Inferior parietal cortex (tissue), 1 donor: ENCODE results near the gene KIRREL3.

Experiments used
- DNase-seq: peaks from one replicate; pipeline ENCODE4 v3.0.0-alpha.2; 2016; ENCODE audit errors: extremely low spot score

Gene KIRREL3

GRCh38 chr11:126469311-126469710, 531.3 kb downstream of the KIRREL3 start:
- DNase-seq: no peak

DNA sequence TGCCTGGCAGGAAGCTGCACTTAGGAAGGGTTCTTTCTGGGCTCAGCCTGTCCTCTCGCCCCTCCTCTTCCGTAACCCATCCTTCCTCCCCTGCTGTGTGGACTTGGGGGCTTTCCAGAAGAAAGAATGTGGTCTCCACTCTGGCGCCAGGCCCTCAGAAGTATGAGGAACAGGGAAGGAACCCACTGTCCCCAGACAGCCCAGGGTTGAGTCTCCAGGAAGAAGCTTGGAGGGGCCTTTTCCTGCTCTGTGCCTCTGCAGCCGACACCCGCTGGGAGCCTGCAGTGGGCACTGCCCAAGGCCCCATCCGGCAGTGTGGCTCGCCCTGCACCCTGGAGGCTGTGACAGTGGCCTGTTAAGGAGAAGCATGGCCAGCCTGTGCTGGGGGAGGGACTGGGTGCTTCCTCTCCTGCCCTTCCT, 532.5 kb downstream of the KIRREL3 start:
- DNase-seq: no peak

DNA sequence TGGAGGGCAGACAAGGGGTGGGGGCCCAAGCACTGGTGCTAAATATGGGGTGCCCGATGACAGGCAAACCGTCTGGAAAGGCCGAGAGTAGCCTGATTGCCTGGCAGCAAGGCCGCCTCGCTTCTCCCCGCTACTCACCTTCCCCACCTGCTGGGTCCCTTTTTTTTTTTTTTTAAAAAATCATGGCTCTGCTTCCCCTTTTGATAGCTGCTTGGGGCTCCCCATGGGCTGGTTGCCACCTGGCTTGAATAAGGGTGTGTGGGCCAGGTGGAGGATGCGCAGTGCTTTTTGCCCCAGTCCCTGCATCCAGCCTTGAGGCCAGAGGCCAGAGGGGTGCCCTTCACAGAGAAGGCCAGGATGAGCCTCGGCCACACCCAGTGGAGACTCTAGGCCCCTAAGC, 533.1 kb downstream of the KIRREL3 start:
- DNase-seq: no peak

GRCh38 chr11:126467046-126467370, 533.6 kb downstream of the KIRREL3 start:
- DNase-seq: no peak

- DNase-seq: no peak
Measured at GRCh38 chr11:126466236-126467045, 534.1 kb downstream of the KIRREL3 start.

DNA sequence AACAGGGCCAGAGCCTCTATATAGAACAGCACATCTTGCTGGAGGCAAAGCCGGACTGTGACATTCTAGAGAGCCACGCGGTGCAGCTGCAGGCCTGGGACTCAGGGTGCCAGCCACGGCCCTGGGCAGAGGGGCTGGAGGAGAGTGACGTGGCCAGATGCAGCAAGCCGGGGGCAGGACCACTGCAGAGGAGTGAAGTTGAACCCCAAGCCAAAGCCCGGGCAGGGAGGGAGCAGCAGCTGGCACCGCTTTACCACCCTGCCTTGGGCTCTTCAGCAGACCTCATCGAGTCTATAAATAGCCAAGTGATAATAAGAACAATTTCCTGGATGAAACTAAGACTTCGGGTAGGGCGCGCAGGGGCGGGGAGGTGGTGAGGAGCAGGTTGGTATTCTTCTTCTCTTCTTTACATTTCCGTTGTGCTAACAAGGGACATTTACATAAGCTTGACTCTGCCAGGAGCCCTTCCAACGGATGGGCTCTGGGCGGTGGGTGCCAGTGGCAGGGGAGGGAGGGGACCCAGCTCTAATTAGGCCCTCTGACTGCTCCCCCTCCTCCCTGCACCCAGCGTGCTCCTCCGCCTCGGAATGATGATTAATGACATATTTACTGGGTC, 534.9 kb downstream of the KIRREL3 start:
- DNase-seq: no peak

DNA sequence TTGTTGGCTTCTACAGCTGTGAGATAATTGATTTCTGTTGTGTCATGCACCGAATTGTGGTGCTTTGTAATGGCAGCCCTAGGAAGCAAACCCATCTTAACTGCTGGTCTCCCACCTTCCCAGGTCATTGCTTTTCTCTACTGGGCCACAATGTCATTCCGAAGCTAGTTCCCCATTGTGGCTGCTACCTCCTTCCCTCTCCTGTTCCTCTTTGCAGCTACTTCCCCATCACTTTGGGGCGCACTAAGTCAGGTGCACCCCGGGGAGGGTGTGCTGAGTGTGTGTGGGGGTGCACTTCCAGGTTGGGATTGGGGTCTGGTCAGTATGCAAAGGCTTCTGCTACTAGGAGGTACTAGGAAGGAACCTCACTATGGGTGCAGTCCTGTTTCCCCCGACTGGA, 535.8 kb downstream of the KIRREL3 start:
- DNase-seq: no peak

- DNase-seq: no peak
Measured at GRCh38 chr11:126462422-126462821, 538.1 kb downstream of the KIRREL3 start.

DNA sequence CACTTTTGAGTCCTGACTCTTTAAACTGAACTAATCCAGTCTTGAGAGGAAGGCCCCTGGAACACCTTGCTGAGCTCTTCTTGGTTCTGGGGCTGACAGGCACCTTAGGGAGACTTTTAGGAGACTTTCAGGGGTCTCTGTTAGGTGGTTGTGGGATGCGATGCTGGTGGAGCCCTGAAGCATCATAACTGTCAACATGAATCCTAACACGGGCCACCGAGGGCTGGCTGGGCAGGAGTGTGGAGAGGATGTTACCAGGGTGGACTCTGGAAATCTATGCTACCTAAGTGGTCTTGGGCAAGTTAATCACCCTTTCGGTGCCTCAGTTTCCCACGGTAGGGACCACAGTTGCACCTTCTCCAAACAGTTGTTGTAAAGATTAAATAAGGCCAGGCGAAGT, 538.6 kb downstream of the KIRREL3 start:
- no peak for DNase-seq

- no peak for DNase-seq
Measured at GRCh38 chr11:126461096-126461440, 539.5 kb downstream of the KIRREL3 start.

DNA sequence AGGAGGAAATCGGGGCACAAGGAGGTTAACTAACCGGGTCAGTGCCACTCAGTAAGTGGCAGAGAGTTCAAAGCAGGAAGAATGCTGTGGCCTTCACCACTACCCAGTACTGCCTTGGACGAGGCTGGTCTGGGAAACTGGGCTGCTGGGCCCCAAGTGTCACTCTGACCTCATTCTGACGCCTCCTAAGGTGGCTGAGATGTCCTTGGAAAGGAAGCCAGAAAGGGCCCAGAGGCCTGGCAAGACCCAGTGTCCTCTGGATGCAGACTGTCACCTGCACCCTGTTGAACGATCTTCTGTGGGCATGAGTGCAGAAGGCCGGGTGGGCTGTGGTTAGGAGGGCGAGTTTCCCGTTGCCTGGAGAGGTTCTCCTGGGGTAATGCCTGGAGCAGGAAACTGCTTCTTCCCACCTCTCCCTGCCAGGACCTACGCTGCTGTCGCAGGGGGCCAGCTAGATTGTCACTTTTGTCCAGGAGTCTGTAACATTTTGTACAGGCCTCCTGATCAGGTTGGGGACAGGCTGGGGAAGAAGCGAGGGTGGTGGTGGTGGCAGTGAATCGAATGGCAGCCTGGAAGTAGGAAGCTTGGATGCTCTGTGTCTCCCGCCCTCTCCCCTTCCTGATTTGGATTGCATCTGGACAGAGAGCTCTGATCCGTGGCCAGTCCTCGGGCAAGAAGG, 540.0 kb downstream of the KIRREL3 start:
- DNase-seq: no peak

- DNase-seq: peak; percentile 62
Measured at GRCh38 chr11:126459691-126460281, 540.8 kb downstream of the KIRREL3 start.

- DNase-seq: no peak
Measured at GRCh38 chr11:126457817-126458216, 542.8 kb downstream of the KIRREL3 start.

DNA sequence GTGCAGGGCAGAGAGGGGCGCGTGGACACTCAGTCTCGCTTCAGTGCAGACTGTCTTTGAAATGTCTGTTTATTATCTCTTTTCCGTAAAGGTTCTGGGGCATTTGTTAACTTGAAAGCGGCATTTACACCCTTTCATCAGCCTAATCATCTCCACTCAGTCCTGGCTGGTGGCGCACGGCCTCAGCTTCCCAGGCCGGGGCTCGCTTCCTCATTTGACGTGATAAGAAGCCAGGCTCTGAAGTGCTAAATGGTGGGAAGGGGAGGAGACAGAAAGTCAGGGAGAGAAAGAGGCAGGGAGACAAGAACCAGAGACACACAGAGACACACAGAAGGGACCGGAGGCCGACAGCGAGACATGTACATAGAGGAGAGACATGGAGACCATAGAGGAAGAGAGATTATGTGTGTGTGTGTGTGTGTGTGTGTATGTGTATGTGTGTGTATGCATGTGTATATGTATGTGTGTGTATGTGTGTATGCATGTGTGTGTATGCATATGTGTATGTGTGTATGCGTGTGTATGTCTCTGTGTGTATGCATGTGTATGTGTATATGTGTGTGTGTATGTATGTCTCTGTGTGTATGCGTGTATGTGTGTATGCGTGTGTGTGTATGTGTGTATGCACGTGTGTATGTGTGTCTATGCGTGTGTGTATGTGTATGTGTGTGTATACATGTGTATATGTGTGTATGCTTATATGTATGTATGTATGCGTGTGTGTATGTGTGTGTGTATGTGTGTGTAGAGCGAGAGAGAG, 543.6 kb downstream of the KIRREL3 start:
- DNase-seq: no peak

DNA sequence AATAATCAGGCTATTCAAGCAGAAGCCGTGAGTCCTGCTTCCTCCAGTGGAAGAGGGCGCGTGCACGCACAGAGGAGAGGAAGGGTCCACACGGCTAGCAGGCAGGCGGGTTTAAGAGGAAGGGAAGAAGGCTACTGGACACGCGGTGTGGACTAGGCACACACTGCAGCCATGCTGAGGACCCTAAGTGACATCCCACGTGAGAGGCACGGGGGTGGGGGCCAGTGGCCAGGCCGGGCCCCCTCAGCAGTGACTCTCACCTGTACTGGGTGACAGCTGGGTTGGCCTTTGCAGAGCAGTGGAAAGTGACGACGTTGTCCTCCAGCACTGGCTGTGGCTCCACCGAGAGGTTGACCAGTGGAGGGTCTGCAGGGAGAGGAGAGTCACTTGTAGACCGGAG, 544.5 kb downstream of the KIRREL3 start:
- DNase-seq: no peak

DNA sequence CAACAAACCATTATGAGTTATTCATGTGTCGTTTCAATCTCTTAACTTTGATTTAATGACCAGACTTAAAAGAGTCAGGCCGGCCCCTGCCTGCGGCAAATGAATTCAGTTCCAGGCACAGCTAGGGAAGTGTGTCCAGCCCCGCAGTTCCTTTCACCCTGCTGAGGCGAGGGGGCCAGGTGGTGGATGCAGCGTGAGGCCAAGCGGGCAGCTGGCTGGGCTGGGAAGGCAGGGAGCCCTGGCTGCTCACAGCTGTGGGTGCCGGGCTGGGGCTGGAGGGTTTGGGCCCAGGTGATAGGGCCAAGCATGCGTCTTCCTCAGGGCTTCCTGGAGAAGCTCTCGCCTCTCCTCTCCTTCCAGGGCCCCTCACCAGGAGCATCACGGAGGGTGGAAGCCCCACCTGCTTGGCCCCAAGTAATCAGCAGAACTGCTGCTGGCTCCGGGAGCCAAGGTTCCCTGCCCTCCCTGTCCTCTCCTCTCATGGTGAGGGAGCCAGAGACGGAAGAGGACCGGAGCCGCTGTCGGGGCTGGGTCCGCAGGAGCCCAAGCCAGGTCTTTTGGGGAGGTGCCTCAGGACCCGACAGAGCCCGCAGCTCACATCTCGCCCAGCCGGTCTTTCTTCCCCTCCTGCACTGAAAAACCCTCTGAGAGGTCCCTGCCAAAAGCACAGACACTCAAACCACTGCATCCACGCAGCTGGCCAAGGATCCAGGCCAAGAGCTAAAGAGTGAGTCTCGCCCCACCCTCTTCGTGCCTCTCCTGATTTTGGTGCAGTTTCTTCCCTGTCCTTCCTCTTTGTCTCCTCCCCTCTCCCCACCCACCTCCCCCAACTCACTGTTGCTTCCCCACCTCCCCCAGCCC, 548.1 kb downstream of the KIRREL3 start:
- DNase-seq: no peak

- DNase-seq: no peak
Measured at GRCh38 chr11:126451211-126451802, 549.3 kb downstream of the KIRREL3 start.

- DNase-seq: no peak
Measured at GRCh38 chr11:126450806-126451205, 549.8 kb downstream of the KIRREL3 start.

DNA sequence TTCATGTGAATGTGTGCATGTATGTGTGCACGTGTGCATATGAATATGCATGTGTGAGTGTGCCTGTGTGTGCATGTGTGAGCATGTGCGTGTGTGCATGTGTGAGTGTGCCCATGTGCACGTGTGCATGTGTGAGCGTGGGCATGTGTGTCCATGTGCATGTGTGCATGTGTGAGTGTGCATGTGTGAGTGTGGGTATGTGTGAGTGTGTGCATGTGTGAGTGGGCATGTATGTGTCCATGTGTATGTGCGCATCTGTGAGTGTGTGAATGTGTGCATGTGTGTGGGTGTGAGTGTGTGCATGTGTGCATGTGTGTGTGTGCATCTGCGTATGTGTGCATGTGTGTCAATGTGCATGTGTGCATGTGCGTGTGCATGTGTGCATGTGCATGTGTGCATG, 550.4 kb downstream of the KIRREL3 start:
- DNase-seq: no peak

- no peak for DNase-seq
Measured at GRCh38 chr11:126446581-126446980, 554.0 kb downstream of the KIRREL3 start.

- DNase-seq: no peak
Measured at GRCh38 chr11:126444072-126444471, 556.5 kb downstream of the KIRREL3 start.
